H1 (cell line): ENCODE measurements around the gene HOMER3. TPM values are rescaled to one million over a fixed set of nuclear protein-coding genes. Genes with fewer than 3 reads are reported as not detected.
A peak's percentile ranks its signal among the peaks of the same experiment; 100 is the strongest.

ENCODE experiments used
- CTCF ChIA-PET: fragments of 300-600 bp; sonication (Branson Sonifier 250); formaldehyde crosslinking; loops from one replicate; lab custom pipeline; 2021; ENCODE audit not compliant: partially characterized antibody; lab: Charles Lee
- POLR2A ChIA-PET: fragments of 300-600 bp; sonication (Branson Sonifier 250); formaldehyde crosslinking; loops from one replicate; lab custom pipeline; 2021; ENCODE audit warnings: inconsistent platforms; ENCODE audit not compliant: partially characterized antibody; lab: Charles Lee
- DNase-seq, 2 experiments: peaks; one replicate each; pipeline versions ENCODE4 v3.0.0 to v3.0.0-alpha.2; 2010 to 2022; ENCODE audit warnings: low spot score in 2 of 2, low read depth in 1 of 2, mixed read lengths in 1 of 2
- FAIRE-seq: peaks from 2 replicates; lab custom pipeline; 2011; peaks lifted over from hg19 to GRCh38; lab: Jason Lieb, UNC
- H2AFZ ChIP-seq: 2 replicates; pipeline ENCODE4 v1.8.1; 2012; ENCODE audit warnings: low read length, inconsistent platforms
- H2AK5ac ChIP-seq: 2 replicates; pipeline ENCODE4 v1.6.1; 2013; ENCODE audit warnings: low read depth, low read length
- H2BK120ac ChIP-seq: replicated peaks from 2 replicates; pipeline ENCODE3; 2013; ENCODE audit warnings: low read depth, low read length, inconsistent platforms
- H2BK12ac ChIP-seq: 2 replicates; pipeline ENCODE4 v1.6.1; 2013; ENCODE audit warnings: low read depth, low read length
- H2BK15ac ChIP-seq: 2 replicates; pipeline ENCODE4 v1.6.1; 2013; ENCODE audit warnings: low read length
- H2BK20ac ChIP-seq: 2 replicates; pipeline ENCODE4 v1.6.1; 2013; ENCODE audit warnings: low read length
- H2BK5ac ChIP-seq: 2 replicates; pipeline ENCODE4 v1.6.1; 2013; ENCODE audit warnings: low read depth, low read length
- H3K14ac ChIP-seq: 2 replicates; pipeline ENCODE4 v1.6.1; 2013; ENCODE audit warnings: inconsistent platforms; ENCODE audit not compliant: insufficient read length
- H3K18ac ChIP-seq: 2 replicates; pipeline ENCODE4 v1.6.1; 2013; ENCODE audit warnings: low read length; ENCODE audit errors: extremely low read depth
- H3K23ac ChIP-seq: 2 replicates; pipeline ENCODE4 v1.6.1; 2013; ENCODE audit warnings: inconsistent platforms; ENCODE audit not compliant: insufficient read length
- H3K23me2 ChIP-seq: 2 replicates; pipeline ENCODE4 v1.6.1; 2013; ENCODE audit warnings: low read depth, low read length
- H3K27ac ChIP-seq: 2 replicates; pipeline ENCODE4 v1.6.1; 2011; ENCODE audit warnings: low read depth, low read length, inconsistent platforms
- H3K27me3 ChIP-seq, 4 experiments: replicated peaks in 1 of 4; 1 replicate in 1 of 4; 2 replicates in 3 of 4; pipeline versions ENCODE4 v1.6.1 to v1.8.1; 2011 to 2013; ENCODE audit warnings: low read length in 3 of 4, mild to moderate bottlenecking in 3 of 4, inconsistent platforms in 2 of 4, mixed read lengths in 2 of 4, moderate library complexity in 1 of 4; ENCODE audit not compliant: control insufficient read depth in 3 of 4, insufficient read depth in 3 of 4; ENCODE audit errors: extremely low read depth in 1 of 4
- H3K36me3 ChIP-seq, 4 experiments: 2 replicates each; pipeline versions ENCODE4 v1.6.1 to v1.8.1; 2011 to 2013; ENCODE audit warnings: mild to moderate bottlenecking in 4 of 4, low read length in 3 of 4, moderate library complexity in 2 of 4, control low read depth in 1 of 4, inconsistent platforms in 1 of 4; ENCODE audit not compliant: insufficient read depth in 4 of 4, control insufficient read depth in 2 of 4
- H3K4ac ChIP-seq: replicated peaks from 2 replicates; pipeline ENCODE3; 2013; ENCODE audit warnings: low read length, low read depth, mixed read lengths, inconsistent platforms; ENCODE audit not compliant: insufficient read length
- H3K4me1 ChIP-seq, 4 experiments: replicated peaks in 1 of 4; 1 replicate in 1 of 4; 2 replicates in 3 of 4; pipeline versions ENCODE4 v1.6.1 to v1.8.1; 2011 to 2013; ENCODE audit warnings: low read length in 3 of 4, inconsistent platforms in 2 of 4, mixed read lengths in 1 of 4; ENCODE audit not compliant: insufficient read depth in 4 of 4, control insufficient read depth in 3 of 4
- H3K4me2 ChIP-seq, 2 experiments: 2 replicates each; pipeline versions ENCODE4 v1.6.1 to v1.8.1; 2011 to 2013; ENCODE audit warnings: low read depth in 2 of 2, low read length in 2 of 2, control low read depth in 1 of 2, inconsistent platforms in 1 of 2, mild to moderate bottlenecking in 1 of 2; ENCODE audit not compliant: insufficient read depth in 1 of 2
- H3K4me3 ChIP-seq, 4 experiments: fragments of 200-600, 300-600 bp in 1 of 4; sonication (generic), shearing (Covaris generic), sonication (Bioruptor Twin) in 1 of 4; 2 replicates each; pipeline versions ENCODE4 v1.5.1 to v1.8.1; 2011 to 2016; ENCODE audit warnings: low read length in 4 of 4, low read depth in 3 of 4, control low read depth in 2 of 4, inconsistent platforms in 2 of 4, mild to moderate bottlenecking in 2 of 4, mixed read lengths in 1 of 4, moderate library complexity in 1 of 4; ENCODE audit not compliant: insufficient read depth in 2 of 4; ENCODE audit errors: extremely low read depth in 1 of 4
- H3K56ac ChIP-seq: replicated peaks from 2 replicates; pipeline ENCODE3; 2013; ENCODE audit warnings: low read depth, mild to moderate bottlenecking, mixed read lengths, low read length, inconsistent platforms; ENCODE audit not compliant: insufficient read length
- H3K79me1 ChIP-seq: 2 replicates; pipeline ENCODE4 v1.6.1; 2013; ENCODE audit warnings: low read depth, low read length, control low read depth
- H3K79me2 ChIP-seq, 2 experiments: 2 replicates each; pipeline versions ENCODE4 v1.6.1 to v1.8.1; 2012 to 2013; ENCODE audit warnings: low read length in 2 of 2, mild to moderate bottlenecking in 2 of 2, inconsistent platforms in 1 of 2; ENCODE audit not compliant: insufficient read depth in 2 of 2, control insufficient read depth in 1 of 2
- H3K9ac ChIP-seq, 4 experiments: replicated peaks in 1 of 4; 1 replicate in 1 of 4; 2 replicates in 3 of 4; pipeline versions ENCODE4 v1.6.1 to v1.8.1; 2011 to 2013; ENCODE audit warnings: low read depth in 3 of 4, low read length in 3 of 4, control low read depth in 2 of 4, mild to moderate bottlenecking in 2 of 4, moderate library complexity in 2 of 4, inconsistent platforms in 1 of 4; ENCODE audit errors: extremely low read depth in 1 of 4
- H3K9me3 ChIP-seq, 2 experiments: 2 replicates each; pipeline versions ENCODE4 v1.6.1 to v1.8.1; 2012 to 2013; ENCODE audit warnings: mild to moderate bottlenecking in 2 of 2, moderate library complexity in 2 of 2, control low read depth in 1 of 2, inconsistent platforms in 1 of 2, low read depth in 1 of 2, low read length in 1 of 2, mixed read lengths in 1 of 2; ENCODE audit not compliant: insufficient read depth in 2 of 2
- H4K20me1 ChIP-seq, 2 experiments: replicated peaks in 1 of 2; 2 replicates each; pipeline versions ENCODE3 to v1.8.1; 2011 to 2013; ENCODE audit warnings: inconsistent platforms in 2 of 2, low read length in 2 of 2, mild to moderate bottlenecking in 1 of 2; ENCODE audit not compliant: insufficient read depth in 2 of 2, control insufficient read depth in 1 of 2
- H4K5ac ChIP-seq: 2 replicates; pipeline ENCODE4 v1.6.1; 2013; ENCODE audit warnings: low read length, low read depth, mixed read lengths, inconsistent platforms; ENCODE audit not compliant: insufficient read length
- H4K8ac ChIP-seq: 2 replicates; pipeline ENCODE4 v1.8.0; 2013; ENCODE audit warnings: mild to moderate bottlenecking, moderate library complexity, low read length, inconsistent platforms; ENCODE audit not compliant: insufficient read depth; ENCODE audit errors: extremely low read depth
- H4K91ac ChIP-seq: replicated peaks from 2 replicates; pipeline ENCODE3; 2013; ENCODE audit warnings: low read length, mixed read lengths, inconsistent platforms; ENCODE audit not compliant: insufficient read length
- BACH1 ChIP-seq: IDR thresholded peaks from 2 replicates; pipeline ENCODE4 v1.6.1; 2012; ENCODE audit warnings: low read length, improper control_type of control experiment
- CHD1 ChIP-seq: IDR thresholded peaks from 2 replicates; pipeline ENCODE4 v1.6.1; 2012; ENCODE audit warnings: low read depth, low read length, improper control_type of control experiment
- EP300 ChIP-seq, 2 experiments: IDR thresholded peaks; 1 replicate in 1 of 2; 2 replicates in 1 of 2; pipeline ENCODE4 v1.6.1; 2011 to 2012; ENCODE audit warnings: low read depth in 2 of 2, low read length in 2 of 2, mild to moderate bottlenecking in 2 of 2, borderline replicate concordance in 1 of 2, inconsistent platforms in 1 of 2, moderate library complexity in 1 of 2
- JUND ChIP-seq: IDR thresholded peaks from 2 replicates; pipeline ENCODE4 v1.6.1; 2011; ENCODE audit warnings: mild to moderate bottlenecking, improper control_type of control experiment, low read length
- NANOG ChIP-seq: IDR thresholded peaks from 2 replicates; pipeline ENCODE4 v1.6.1; 2011; ENCODE audit warnings: low read length, low read depth, mild to moderate bottlenecking, inconsistent platforms; ENCODE audit not compliant: insufficient read depth, poor library complexity, severe bottlenecking
- POLR2A ChIP-seq, 2 experiments: IDR thresholded peaks; 1 replicate in 1 of 2; 2 replicates in 1 of 2; pipeline ENCODE4 v1.6.1; 2011; ENCODE audit warnings: low read depth in 2 of 2, low read length in 2 of 2, mild to moderate bottlenecking in 2 of 2; ENCODE audit errors: control extremely low read depth in 1 of 2
- RNF2 ChIP-seq: fragments of 200-900, 300-1000 bp; sonication (generic); IDR thresholded peaks from 2 replicates; pipeline ENCODE4 v1.7.1; 2016; ENCODE audit warnings: borderline replicate concordance, low read depth, mild to moderate bottlenecking, antibody characterized with exemption, low read length; ENCODE audit not compliant: poor library complexity, severe bottlenecking; ENCODE audit errors: missing control alignments
- SIX5 ChIP-seq: IDR thresholded peaks from 2 replicates; pipeline ENCODE4 v1.6.1; 2011; ENCODE audit warnings: mild to moderate bottlenecking, low read depth, low read length
- WGBS, 2 experiments: shearing (Covaris generic) in 1 of 2; methylation state at CpG; one replicate each; pipeline versions ENCODE4 v1.1.6 to v1.1.7; 2013 to 2015; ENCODE audit warnings: low lambda C conversion rate in 2 of 2, mixed read lengths in 2 of 2, inconsistent platforms in 1 of 2, low coverage in 1 of 2, missing lambda C conversion rate in 1 of 2; ENCODE audit not compliant: insufficient replicate concordance in 2 of 2, insufficient coverage in 1 of 2, insufficient read length in 1 of 2; ENCODE audit errors: extremely low coverage in 1 of 2, missing lambda C conversion rate in 1 of 2; 5-methylcytosine and 5-hydroxymethylcytosine counted together
- polyA plus RNA-seq, 7 experiments: library from polyadenylated mRNA; depleted of rRNA in 3 of 7; stranded (reverse) in 5 of 7; unstranded in 2 of 7; fragments of >200 nt in 5 of 7; fragments of 200-250 nt in 2 of 7; gene quantifications; 1 replicate in 5 of 7; 2 replicates in 1 of 7; 4 replicates in 1 of 7; pipeline versions ENCODE4 v1.2.1 to v1.2.3, GENCODE V29; 2011 to 2013; ENCODE audit warnings: missing spikeins in 2 of 7, mixed read lengths in 2 of 7
- total RNA-seq: library from RNA; stranded (reverse); fragmentation: NEBNext Ultra II Directional; extraction: Animal tissue kit (Norgen Biotek cat#: 25700); gene quantifications from 2 replicates; pipeline ENCODE4 v1.2.1, GENCODE V29; 2021
- TF ChIP-seq, protein P1 (sequence below): IDR thresholded peaks from 2 replicates; pipeline ENCODE4 v1.6.1; 2011; ENCODE audit warnings: low read length, improper control_type of control experiment

HOMER3 gene
- total and polyA plus RNA-seq, 2 of the 8 experiments (the other 6 are each of a cell fraction or from before 2014, with no cell fraction given), result 28.3 to 41.6 TPM

DNA sequence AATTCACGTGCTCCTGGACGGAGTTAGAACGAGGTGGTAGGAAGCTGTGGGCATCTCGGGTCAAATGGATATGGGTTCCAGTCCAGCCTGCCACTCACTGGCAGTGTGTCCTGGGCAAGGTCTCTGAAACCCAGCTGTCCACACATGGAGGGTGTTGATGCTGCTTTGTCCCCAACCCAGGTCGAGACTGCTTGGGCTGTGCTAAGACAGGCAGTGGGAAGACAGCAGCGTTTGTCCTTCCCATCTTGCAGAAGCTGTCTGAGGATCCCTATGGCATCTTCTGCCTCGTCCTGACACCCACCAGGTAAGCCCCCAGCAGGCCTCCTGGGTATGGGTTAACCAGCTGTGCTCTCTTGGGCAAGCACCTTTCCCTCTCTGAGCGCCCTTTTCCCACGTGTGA is 20.6 kb downstream of the HOMER3 start:
- Histone ChIP-seq H3K9me3 (no peaks in the 10 kb centered on the region), H2AK5ac (0 out of 2 replicates have a peak overlapping the region, but pooled peaks have one; percentile 40), H3K79me2 (peaks cover 4 to 23% of the 10 kb centered on the region in 2 experiments; a peak in 3 of 4 replicates), H2BK20ac (no peak overlapping the region), H3K23ac (no peak overlapping the region), H3K4ac (no peak overlapping the region), H2AFZ (no peak overlapping the region), H2BK15ac (no peak overlapping the region), H3K14ac (no peak overlapping the region), H3K23me2 (peaks cover 15% of the 10 kb centered on the region), H2BK12ac (no peak overlapping the region), H4K20me1 (peaks cover 0 to 14% of the 10 kb centered on the region in 2 experiments), H4K8ac (no peak overlapping the region), H3K4me2 (peak overlapping the region; percentile 77 to 95), H4K5ac (no peak overlapping the region), H3K4me1 (peaks cover 0 to 9% (median 6%) of the 10 kb centered on the region in 4 experiments; a peak in 6 of 7 replicates), H3K56ac (no peak overlapping the region), H2BK120ac (no peak overlapping the region), H2BK5ac (no peak overlapping the region), H3K9ac (peak overlapping the region in 1 of 4 experiments; percentile 68; a peak in 4 of 7 replicates), H3K36me3 (peaks cover 0 to 23% (median 12%) of the 10 kb centered on the region in 4 experiments; a peak in 7 of 8 replicates), H3K4me3 (peak overlapping the region; percentile 82 to 100 (median 100)), H4K91ac (no peak overlapping the region), H3K18ac (no peak overlapping the region), H3K79me1 (peaks cover 10% of the 10 kb centered on the region), H3K27me3 (no peaks in the 10 kb centered on the region), H3K27ac (no peak overlapping the region)
- DNase-seq (no peak), FAIRE-seq (no peak)
- WGBS, 2 experiments, result 82% methylated on average over 9 of the region's 9 CpGs; no CpG with 5 or more reads in 1 of the 2 experiments
- ChIA-PET POLR2A (interaction anchor here (0.7 to 6.7 kb wide), 4 partner anchors 11 to 66 kb away, joined by 3 to 94 read pairs (median 6); no protein-coding TSS in a partner anchor), CTCF (interaction anchor here (0.6 to 1.7 kb wide), 2 partner anchors 14 to 800 kb away, joined by 3 to 5 read pairs; no protein-coding TSS in a partner anchor)
- TF ChIP-seq BACH1, result no peak
- TF ChIP-seq SIX5, result no peak
- TF ChIP-seq NANOG, result no peak
- no peak for TF ChIP-seq EP300 (IDR thresholded peaks at IDR 0.05; ENCODE audit: borderline replicate concordance in 1 of 2, low read depth in 2 of 2, low read length in 2 of 2)
- no peak for TF ChIP-seq RNF2
- TF ChIP-seq CHD1, result no peak
- TF ChIP-seq, protein P1, sequence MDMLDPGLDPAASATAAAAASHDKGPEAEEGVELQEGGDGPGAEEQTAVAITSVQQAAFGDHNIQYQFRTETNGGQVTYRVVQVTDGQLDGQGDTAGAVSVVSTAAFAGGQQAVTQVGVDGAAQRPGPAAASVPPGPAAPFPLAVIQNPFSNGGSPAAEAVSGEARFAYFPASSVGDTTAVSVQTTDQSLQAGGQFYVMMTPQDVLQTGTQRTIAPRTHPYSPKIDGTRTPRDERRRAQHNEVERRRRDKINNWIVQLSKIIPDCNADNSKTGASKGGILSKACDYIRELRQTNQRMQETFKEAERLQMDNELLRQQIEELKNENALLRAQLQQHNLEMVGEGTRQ, result no peak
- TF ChIP-seq JUND, result no peak
- TF ChIP-seq POLR2A (IDR thresholded peaks at IDR 0.05; ENCODE audit: control extremely low read depth in 1 of 2, low read depth in 2 of 2, low read length in 2 of 2), result no peak
